ENCODE measurements around the gene ZSWIM4.

The ZSWIM4 gene

DNA sequence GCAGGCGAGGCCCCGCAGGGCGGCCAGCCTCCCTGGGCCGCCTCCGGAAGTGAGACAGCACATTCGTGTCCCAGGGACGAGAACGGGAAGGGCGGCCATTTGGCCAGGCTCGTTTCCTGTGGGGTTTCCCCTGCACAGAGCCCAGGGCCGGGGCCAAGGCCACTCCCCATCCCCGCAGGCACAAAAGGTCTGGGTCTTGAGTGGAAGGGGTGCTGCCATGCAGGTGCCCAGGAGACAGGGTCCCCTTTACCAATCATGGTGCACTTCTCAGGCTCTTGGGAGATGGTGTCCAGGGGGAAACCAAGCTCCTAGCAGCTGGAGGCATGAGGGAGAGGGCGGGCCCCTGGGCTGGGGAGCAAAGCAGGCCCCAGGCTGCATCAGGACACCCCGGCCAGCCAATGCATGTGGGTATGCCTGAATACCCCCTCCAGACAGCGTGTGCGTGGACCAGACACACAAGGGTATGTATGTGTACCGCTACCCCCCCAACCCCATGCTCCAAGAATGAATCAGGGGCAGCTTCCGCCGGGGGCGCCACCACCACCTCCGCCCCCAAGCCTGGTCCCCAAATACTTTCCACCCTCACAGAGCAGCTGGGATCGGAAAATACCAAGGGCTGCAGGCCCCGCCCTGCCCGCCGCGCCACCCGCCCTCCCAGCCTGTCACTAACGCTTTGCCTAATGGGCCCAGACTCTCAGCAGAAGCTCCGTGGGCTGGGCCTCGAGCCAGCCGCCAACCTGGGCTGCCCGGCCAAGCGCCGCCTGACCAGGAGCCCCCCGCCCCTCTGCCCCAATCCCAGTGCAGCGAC lies 44.1 kb downstream of the ZSWIM4 start:
- under 1% methylated on average over 27 of the region's 36 CpGs for WGBS (ENCODE audit: insufficient coverage)
- peak overlapping the region; percentile 45 to 97 (median 86) for H3K4me3 ChIP-seq (ENCODE audit: control insufficient read depth in 1 of 7, extremely low read depth in 1 of 7, insufficient read depth in 4 of 7, low read depth in 2 of 7, low read length in 6 of 7)
- H3K27ac ChIP-seq (ENCODE audit: insufficient read depth in 1 of 2, low read depth in 1 of 2, low read length in 2 of 2, poor library complexity in 1 of 2, severe bottlenecking in 2 of 2), result peak overlapping the region; percentile 97 to 98

DNA sequence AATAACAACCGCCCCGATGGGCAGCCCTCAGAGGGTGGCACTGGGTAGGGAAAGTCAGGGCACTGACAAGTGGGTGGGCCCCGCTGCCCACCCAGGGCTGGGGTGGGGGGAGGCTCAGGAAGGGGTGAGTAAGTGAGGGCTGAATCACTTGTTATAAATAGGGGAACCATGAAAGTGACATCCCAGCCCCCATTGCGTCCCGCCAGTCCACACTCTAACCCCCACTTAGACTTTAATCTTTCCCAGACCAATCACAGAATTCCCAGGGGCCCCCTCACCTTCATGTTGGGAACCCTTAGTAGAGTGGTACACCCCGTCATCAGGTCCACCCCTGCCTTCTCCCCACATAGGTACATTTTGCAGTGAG lies 44.7 kb downstream of the ZSWIM4 start:
- no peaks in the 10 kb centered on the region for H3K9me3 ChIP-seq (ENCODE audit: control extremely low read depth in 1 of 5, control insufficient read depth in 4 of 5, insufficient read depth in 2 of 5, low read depth in 1 of 5, low read length in 4 of 5)
- peaks cover 7 to 89% (median 84%) of the 10 kb centered on the region in 4 experiments for H3K4me1 ChIP-seq (ENCODE audit: control extremely low read depth in 1 of 4, control insufficient read depth in 4 of 4, insufficient read depth in 4 of 4, low read length in 3 of 4)
- H3K27ac ChIP-seq (ENCODE audit: insufficient read depth in 1 of 2, low read depth in 1 of 2, low read length in 2 of 2, poor library complexity in 1 of 2, severe bottlenecking in 2 of 2), result peak overlapping the region; percentile 97 to 98
- peak in 1 of 3 donors; percentile 90 for DNase-seq
- WGBS (ENCODE audit: insufficient coverage), result 0% methylated on average over 3 of the region's 6 CpGs
- H3K4me3 ChIP-seq (ENCODE audit: control insufficient read depth in 1 of 7, extremely low read depth in 1 of 7, insufficient read depth in 4 of 7, low read depth in 2 of 7, low read length in 6 of 7), result peak overlapping the region; percentile 63 to 97 (median 86)
- POLR2A ChIA-PET, result interaction anchor here (0.9 to 12.6 kb wide), 8 partner anchors 10 to 249 kb away, joined by 3 to 555 read pairs (median 4); no protein-coding TSS in a partner anchor
- H3K27me3 ChIP-seq (replicated peaks in 2 of 5; ENCODE audit: control insufficient read depth in 4 of 5, insufficient read depth in 5 of 5, low read length in 4 of 5), result no peaks in the 10 kb centered on the region
- peaks cover 0 to 13% (median 6%) of the 10 kb centered on the region in 4 experiments for H3K36me3 ChIP-seq (ENCODE audit: control insufficient read depth in 4 of 4, insufficient read depth in 4 of 4, low read length in 3 of 4)
- CTCF ChIA-PET, result interaction anchor here (1.8 to 10.5 kb wide), 3 partner anchors 16 to 31 kb away, joined by 4 to 147 read pairs (median 5); no protein-coding TSS in a partner anchor

More for the DNA sequence above, 44.1 kb downstream of the ZSWIM4 start:
- Histone ChIP-seq H3K9me3 (ENCODE audit: control extremely low read depth in 1 of 5, control insufficient read depth in 4 of 5, insufficient read depth in 2 of 5, low read depth in 1 of 5, low read length in 4 of 5) (no peaks in the 10 kb centered on the region), H3K27me3 (replicated peaks in 2 of 5; ENCODE audit: control insufficient read depth in 4 of 5, insufficient read depth in 5 of 5, low read length in 4 of 5) (no peaks in the 10 kb centered on the region), H3K36me3 (ENCODE audit: control insufficient read depth in 4 of 4, insufficient read depth in 4 of 4, low read length in 3 of 4) (peaks cover 0 to 18% (median 7%) of the 10 kb centered on the region in 4 experiments), H3K4me1 (ENCODE audit: control extremely low read depth in 1 of 4, control insufficient read depth in 4 of 4, insufficient read depth in 4 of 4, low read length in 3 of 4) (peaks cover 10 to 89% (median 85%) of the 10 kb centered on the region in 4 experiments)
- CTCF ChIA-PET, result interaction anchor here (0.6 to 10.5 kb wide), 6 partner anchors 15 to 46 kb away, joined by 3 to 147 read pairs (median 4); partner anchors contain the start of gene ZSWIM4
- peak; percentile 78 to 95 (median 93) for DNase-seq
- POLR2A ChIA-PET, result interaction anchor here (0.5 to 12.6 kb wide), 13 partner anchors 11 to 1210 kb away, joined by 3 to 555 read pairs (median 3); partner anchors contain the start of genes RFX1 and ZSWIM4

DNA sequence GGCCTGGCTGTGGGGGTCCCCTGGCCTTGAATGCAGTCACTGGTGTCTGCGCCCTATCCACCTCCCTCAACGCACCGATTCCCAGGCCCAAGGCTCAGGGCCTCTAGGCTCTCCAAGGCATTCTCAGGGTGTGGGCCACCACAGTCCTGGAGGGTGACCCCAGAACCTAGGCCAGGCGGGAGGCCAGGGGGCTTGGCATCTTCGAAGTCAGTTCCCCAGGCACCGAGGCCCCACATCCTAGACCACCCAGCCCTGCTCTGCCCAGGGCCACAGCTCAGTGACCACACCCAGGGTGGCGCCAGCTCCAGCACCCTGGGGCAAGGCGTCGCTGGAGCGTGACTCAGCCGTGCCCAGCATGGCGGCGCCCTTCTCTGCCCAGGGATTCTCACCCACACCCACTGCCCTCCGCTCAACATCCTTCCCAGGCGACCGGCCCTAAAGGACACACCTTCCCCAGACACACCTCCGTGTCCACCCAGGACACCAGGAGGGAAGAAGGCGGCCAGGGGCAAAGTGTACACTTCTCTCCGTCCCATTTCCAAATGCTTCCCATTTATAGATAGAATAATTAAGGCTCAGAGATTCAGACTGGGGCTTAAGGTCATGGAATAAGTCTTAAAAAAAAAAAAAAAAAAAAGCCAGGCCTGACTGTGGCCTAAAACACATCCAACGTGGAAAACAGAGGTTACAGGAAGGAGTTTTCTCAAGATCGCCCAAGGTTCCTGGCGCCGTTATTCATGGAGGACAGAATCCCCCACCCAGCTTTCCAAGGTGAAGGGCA lies 45.3 kb downstream of the ZSWIM4 start:
- Histone ChIP-seq H3K4me1 (ENCODE audit: control extremely low read depth in 1 of 4, control insufficient read depth in 4 of 4, insufficient read depth in 4 of 4, low read length in 3 of 4) (peaks cover 8 to 88% (median 83%) of the 10 kb centered on the region in 4 experiments), H3K9me3 (ENCODE audit: control extremely low read depth in 1 of 5, control insufficient read depth in 4 of 5, insufficient read depth in 2 of 5, low read depth in 1 of 5, low read length in 4 of 5) (no peaks in the 10 kb centered on the region), H3K36me3 (ENCODE audit: control insufficient read depth in 4 of 4, insufficient read depth in 4 of 4, low read length in 3 of 4) (peaks cover 0 to 12% (median 6%) of the 10 kb centered on the region in 4 experiments), H3K4me3 (ENCODE audit: control insufficient read depth in 1 of 7, extremely low read depth in 1 of 7, insufficient read depth in 4 of 7, low read depth in 2 of 7, low read length in 6 of 7) (peak overlapping the region; percentile 63 to 97 (median 86)), H3K27me3 (replicated peaks in 2 of 5; ENCODE audit: control insufficient read depth in 4 of 5, insufficient read depth in 5 of 5, low read length in 4 of 5) (no peaks in the 10 kb centered on the region), H3K27ac (ENCODE audit: insufficient read depth in 1 of 2, low read depth in 1 of 2, low read length in 2 of 2, poor library complexity in 1 of 2, severe bottlenecking in 2 of 2) (peak overlapping the region; percentile 97 to 98)
- peak in 2 of 3 donors; percentile 65 to 78 for DNase-seq
- CTCF ChIA-PET, result interaction anchor here (1.0 to 10.5 kb wide), 5 partner anchors 16 to 44 kb away, joined by 3 to 147 read pairs (median 5); partner anchors contain the start of gene NANOS3
- POLR2A ChIA-PET, result interaction anchor here (1.0 to 12.6 kb wide), 7 partner anchors 10 to 32 kb away, joined by 3 to 555 read pairs (median 4); no protein-coding TSS in a partner anchor
- WGBS (ENCODE audit: insufficient coverage), result 26% methylated on average over 15 of the region's 23 CpGs

DNA sequence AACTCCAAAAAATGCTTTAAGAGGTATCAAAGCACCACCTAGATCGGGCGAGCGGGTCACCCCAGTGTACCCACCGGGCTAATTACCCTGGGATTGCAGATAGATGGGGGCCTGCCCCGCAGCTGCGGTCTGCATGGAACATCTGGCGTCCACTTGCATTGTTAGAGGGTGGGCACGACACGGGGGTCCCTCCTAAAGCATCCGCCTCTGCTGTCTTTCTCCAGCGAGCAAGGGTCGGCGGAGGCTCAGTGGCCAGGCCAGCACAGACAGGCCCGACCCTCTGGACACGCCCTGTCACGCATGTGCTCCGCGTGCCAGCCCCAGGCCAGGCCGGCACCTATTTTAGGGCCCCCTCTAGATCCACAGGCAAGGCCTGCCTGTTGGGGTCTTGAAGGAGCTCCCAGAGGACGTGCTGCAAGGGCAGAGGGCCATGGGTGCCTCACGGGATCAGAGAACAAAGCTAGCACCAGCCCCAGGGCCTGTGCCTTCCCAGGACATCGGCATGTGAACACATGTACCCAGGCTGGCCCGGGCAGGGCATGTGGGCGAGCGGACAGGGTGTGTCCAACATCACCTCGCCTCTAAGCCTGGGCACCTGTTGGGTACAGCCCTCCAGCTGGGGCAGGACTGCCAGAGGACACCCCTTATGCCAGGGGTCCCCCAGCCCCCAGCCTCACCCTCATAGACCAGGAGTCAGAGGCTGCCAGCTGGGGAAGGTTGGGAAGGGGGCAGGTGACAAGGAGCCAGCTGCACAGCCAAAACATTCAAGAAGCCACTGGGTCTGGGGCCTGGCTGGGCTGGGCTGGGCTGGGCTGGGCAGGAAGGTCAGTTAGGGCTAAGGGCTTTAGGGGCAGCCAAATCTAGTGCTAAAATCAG lies 46.1 kb downstream of the ZSWIM4 start:
- Histone ChIP-seq H3K4me3 (ENCODE audit: control insufficient read depth in 1 of 7, extremely low read depth in 1 of 7, insufficient read depth in 4 of 7, low read depth in 2 of 7, low read length in 6 of 7) (peak overlapping the region; percentile 63 to 97 (median 86)), H3K36me3 (ENCODE audit: control insufficient read depth in 4 of 4, insufficient read depth in 4 of 4, low read length in 3 of 4) (peaks cover 0 to 6% (median 2%) of the 10 kb centered on the region in 4 experiments), H3K27me3 (replicated peaks in 2 of 5; ENCODE audit: control insufficient read depth in 4 of 5, insufficient read depth in 5 of 5, low read length in 4 of 5) (no peaks in the 10 kb centered on the region), H3K9me3 (ENCODE audit: control extremely low read depth in 1 of 5, control insufficient read depth in 4 of 5, insufficient read depth in 2 of 5, low read depth in 1 of 5, low read length in 4 of 5) (no peaks in the 10 kb centered on the region), H3K4me1 (ENCODE audit: control extremely low read depth in 1 of 4, control insufficient read depth in 4 of 4, insufficient read depth in 4 of 4, low read length in 3 of 4) (peaks cover 12 to 87% (median 82%) of the 10 kb centered on the region in 4 experiments), H3K27ac (ENCODE audit: insufficient read depth in 1 of 2, low read depth in 1 of 2, low read length in 2 of 2, poor library complexity in 1 of 2, severe bottlenecking in 2 of 2) (peak overlapping the region; percentile 97 to 98)
- peak in 1 of 3 donors; percentile 45 for DNase-seq
- ChIA-PET CTCF (interaction anchor here (1.0 to 10.5 kb wide), 4 partner anchors 21 to 43 kb away, joined by 3 to 147 read pairs (median 5); partner anchors contain the start of gene NANOS3), POLR2A (interaction anchor here (0.6 to 12.6 kb wide), 7 partner anchors 9 to 32 kb away, joined by 3 to 555 read pairs (median 4); no protein-coding TSS in a partner anchor)
- WGBS (ENCODE audit: insufficient coverage), result 60% methylated on average over 25 of the region's 26 CpGs

DNA sequence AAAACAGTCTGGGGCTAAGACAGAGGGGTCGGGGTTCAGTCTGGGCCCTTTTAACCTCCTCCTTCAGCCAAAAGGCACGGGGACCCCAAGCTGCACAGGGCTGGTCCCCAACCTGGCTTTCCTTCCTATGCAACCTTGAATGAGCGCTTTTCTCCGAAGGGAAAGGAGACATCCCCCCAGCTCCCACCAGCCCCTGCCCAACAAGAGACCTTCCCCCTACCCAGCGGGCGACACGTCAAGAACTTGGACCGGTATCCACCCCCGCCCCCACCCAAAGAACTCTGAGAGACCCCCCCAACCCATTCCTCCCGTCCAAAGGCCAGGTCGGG lies 46.7 kb downstream of the ZSWIM4 start:
- 10% methylated on average over 2 of the region's 11 CpGs for WGBS (ENCODE audit: insufficient coverage)
- no peaks in the 10 kb centered on the region for H3K27me3 ChIP-seq (replicated peaks in 2 of 5; ENCODE audit: control insufficient read depth in 4 of 5, insufficient read depth in 5 of 5, low read length in 4 of 5)
- peak overlapping the region; percentile 63 to 97 (median 86) for H3K4me3 ChIP-seq (ENCODE audit: control insufficient read depth in 1 of 7, extremely low read depth in 1 of 7, insufficient read depth in 4 of 7, low read depth in 2 of 7, low read length in 6 of 7)
- peaks cover 12 to 86% (median 80%) of the 10 kb centered on the region in 4 experiments for H3K4me1 ChIP-seq (ENCODE audit: control extremely low read depth in 1 of 4, control insufficient read depth in 4 of 4, insufficient read depth in 4 of 4, low read length in 3 of 4)
- peaks cover 0 to 4% (median 2%) of the 10 kb centered on the region in 4 experiments for H3K36me3 ChIP-seq (ENCODE audit: control insufficient read depth in 4 of 4, insufficient read depth in 4 of 4, low read length in 3 of 4)
- no peaks in the 10 kb centered on the region for H3K9me3 ChIP-seq (ENCODE audit: control extremely low read depth in 1 of 5, control insufficient read depth in 4 of 5, insufficient read depth in 2 of 5, low read depth in 1 of 5, low read length in 4 of 5)
- H3K27ac ChIP-seq (ENCODE audit: insufficient read depth in 1 of 2, low read depth in 1 of 2, low read length in 2 of 2, poor library complexity in 1 of 2, severe bottlenecking in 2 of 2), result peak overlapping the region; percentile 97 to 98
- peak in 1 of 3 donors; percentile 53 for DNase-seq
- CTCF ChIA-PET, result interaction anchor here (1.0 to 10.5 kb wide), 3 partner anchors 20 to 42 kb away, joined by 3 to 147 read pairs (median 6); partner anchors contain the start of gene NANOS3
- POLR2A ChIA-PET, result interaction anchor here (0.6 to 12.6 kb wide), 7 partner anchors 8 to 31 kb away, joined by 3 to 555 read pairs (median 4); no protein-coding TSS in a partner anchor

All from common myeloid progenitor, CD34-positive (primary cell).